ENCODE measurements around the gene LRRK1.

GRCh38 chr15:100893964-100894295, 25.2 kb upstream of the LRRK1 start:
- TF ChIP-seq CTCF (conservative IDR thresholded peaks at IDR 0.05; ENCODE audit: low read depth in 2 of 2) (no peak), POLR2AphosphoS5 (IDR thresholded peaks at IDR 0.05; ENCODE audit: low read depth) (no peak), EZH2phosphoT487 (IDR thresholded peaks at IDR 0.05; ENCODE audit: unreplicated experiment) (no peak), REST (IDR thresholded peaks at IDR 0.05; ENCODE audit: unreplicated experiment) (no peak), STAT1 (IDR thresholded peaks at IDR 0.05; ENCODE audit: unreplicated experiment) (no peak), ZNF331 (CRISPR knock-in tag; IDR thresholded peaks at IDR 0.05; ENCODE audit: low read depth) (no peak), EZH2 (IDR thresholded peaks at IDR 0.05; ENCODE audit: low read depth, unreplicated experiment) (no peak), CREB1 (CRISPR knock-in tag; IDR thresholded peaks at IDR 0.05; ENCODE audit: low read depth) (no peak), ZNF114 (CRISPR knock-in tag; IDR thresholded peaks at IDR 0.05) (no peak), ETS1 (IDR thresholded peaks at IDR 0.05) (no peak), JUNB (IDR thresholded peaks at IDR 0.05; ENCODE audit: unreplicated experiment) (no peak), ZNF462 (CRISPR knock-in tag; IDR thresholded peaks at IDR 0.05) (no peak)

Measured in GM23338 (cell line).